OCI-LY7 (cell line): Measurements from ENCODE around the gene RHOBTB3.

ENCODE experiments used
- CTCF ChIP-seq: fragments of 200-600 bp; sonication (generic); conservative IDR thresholded peaks from 2 replicates; pipeline ENCODE4 v1.5.1; 2014; ENCODE audit warnings: mild to moderate bottlenecking, antibody characterized with exemption, low read length, moderate library complexity, mixed read lengths
- EZH2phosphoT487 ChIP-seq: fragments of 200-600 bp; sonication (generic); IDR thresholded peaks from 2 replicates; pipeline ENCODE4 v1.6.1; 2018; ENCODE audit warnings: low read depth, borderline replicate concordance, mild to moderate bottlenecking, mixed run types, antibody characterized with exemption, low read length, moderate library complexity, mixed read lengths

- no peak for TF ChIP-seq CTCF
- no peak for TF ChIP-seq EZH2phosphoT487
Measured at GRCh38 chr5:95761771-95762651, 30.9 kb downstream of the RHOBTB3 start.
